CD4-positive, alpha-beta T cell (primary cell): Measurements from ENCODE around the gene NGDN. TPM values are rescaled to one million over a fixed set of nuclear protein-coding genes. Genes with fewer than 3 reads are reported as not detected.

ENCODE experiments used
- ATAC-seq: fragments of 200-7000 bp; cut with Tn5 transposase; one replicate; pipeline ENCODE4 v1.10.0; 2022; ENCODE audit warnings: mild to moderate bottlenecking; ENCODE audit not compliant: poor library complexity
- CTCF ChIA-PET: fragments of 350-600 bp; sonication (Branson Sonifier 250); formaldehyde crosslinking; loops from one replicate; lab custom pipeline; 2021; ENCODE audit warnings: antibody characterized with exemption, inconsistent platforms; lab: Charles Lee
- POLR2A ChIA-PET: fragments of 350-600 bp; sonication (Branson Sonifier 250); formaldehyde crosslinking; loops from one replicate; lab custom pipeline; 2021; ENCODE audit warnings: antibody characterized with exemption, inconsistent platforms; lab: Charles Lee
- DNase-seq, 14 experiments: peaks; one replicate each; pipeline ENCODE4 v3.0.0-alpha.2; 2013 to 2020; ENCODE audit warnings: mixed read lengths in 2 of 14
- H3K27ac ChIP-seq, 2 donors: one replicate each; pipeline versions ENCODE4 v1.5.1 to v1.7.0; 2013; ENCODE audit warnings: low read length in 2 of 2, low read depth in 1 of 2, mild to moderate bottlenecking in 1 of 2
- H3K27me3 ChIP-seq, 2 experiments: 1 replicate in 1 of 2; 2 replicates in 1 of 2; pipeline versions ENCODE4 v1.6.1 to v1.7.0; 2013; ENCODE audit warnings: low read length in 2 of 2, control low read depth in 1 of 2, mild to moderate bottlenecking in 1 of 2, moderate library complexity in 1 of 2; ENCODE audit not compliant: insufficient read depth in 2 of 2, control insufficient read depth in 1 of 2
- H3K36me3 ChIP-seq: one replicate; pipeline ENCODE4 v1.6.1; 2013; ENCODE audit warnings: low read length, control low read depth; ENCODE audit not compliant: insufficient read depth
- H3K4me1 ChIP-seq: one replicate; pipeline ENCODE4 v1.6.1; 2013; ENCODE audit warnings: low read length, control low read depth; ENCODE audit not compliant: insufficient read depth
- H3K4me3 ChIP-seq: one replicate; pipeline ENCODE4 v1.5.1; 2013; ENCODE audit warnings: mild to moderate bottlenecking, low read length, moderate library complexity
- H3K9me3 ChIP-seq, 2 experiments: 1 replicate in 1 of 2; 2 replicates in 1 of 2; pipeline versions ENCODE4 v1.6.1 to v1.7.0; 2013; ENCODE audit warnings: low read length in 2 of 2, mild to moderate bottlenecking in 2 of 2, control low read depth in 1 of 2, moderate library complexity in 1 of 2; ENCODE audit not compliant: control insufficient read depth in 1 of 2, insufficient read depth in 1 of 2
- H3K27ac Mint-ChIP-seq: one replicate; pipeline ENCODE4 v1.8.0; 2020; ENCODE audit warnings: mixed read lengths
- H3K27me3 Mint-ChIP-seq: one replicate; pipeline ENCODE4 v1.8.0; 2021; ENCODE audit warnings: mixed read lengths
- H3K36me3 Mint-ChIP-seq: one replicate; pipeline ENCODE4 v1.8.0; 2021; ENCODE audit warnings: low read depth, mixed read lengths
- H3K4me1 Mint-ChIP-seq: one replicate; pipeline ENCODE4 v1.8.0; 2021; ENCODE audit warnings: low read depth, mixed read lengths
- H3K4me3 Mint-ChIP-seq: one replicate; pipeline ENCODE4 v1.8.0; 2020; ENCODE audit warnings: mild to moderate bottlenecking, mixed read lengths
- H3K9me3 Mint-ChIP-seq: one replicate; pipeline ENCODE4 v1.8.0; 2020; ENCODE audit warnings: mixed read lengths
- CTCF ChIP-seq: fragments of 200-600 bp; IDR thresholded peaks from one replicate; pipeline ENCODE4 v1.8.0; 2022; ENCODE audit warnings: antibody characterized with exemption, mild to moderate bottlenecking
- intact Hi-C, 2 experiments: fragments of 100-400 bp; cut with DNase I in 1 of 2; cut with micrococcal nuclease in 1 of 2; formaldehyde crosslinking; loops; one replicate each; pipeline versions ENCODE4 v1.15.1 to v1.9.0; 2023 to 2025; cut with DNase I, micrococcal nuclease
- total RNA-seq, 174 experiments: library from RNA in 2 of 174; stranded (reverse) in 2 of 174; gene quantifications; one replicate each; pipeline ENCODE4 v1.2.3 and lab custom pipeline; 2021 to 2026

The NGDN gene
- total RNA-seq, 2 experiments from 2014 or later, result 146 to 149 TPM

- intact Hi-C loops, result no loop called here
- H3K4me3 ChIP-seq, result no peak overlapping the region
- Mint-ChIP-seq H3K4me3 (no peak overlapping the region), H3K36me3 (peaks cover 60% of the 10 kb centered on the region), H3K9me3 (no peaks in the 10 kb centered on the region), H3K4me1 (no peaks in the 10 kb centered on the region), H3K27ac (no peak overlapping the region), H3K27me3 (no peaks in the 10 kb centered on the region)
- no peaks in the 10 kb centered on the region for H3K9me3 ChIP-seq
- no peak overlapping the region for H3K27ac ChIP-seq
- TF ChIP-seq CTCF, result no peak
- no peak for ATAC-seq
- no peak for DNase-seq
- no peaks in the 10 kb centered on the region for H3K27me3 ChIP-seq
- no peaks in the 10 kb centered on the region for H3K4me1 ChIP-seq
- H3K36me3 ChIP-seq, result peaks cover 55% of the 10 kb centered on the region
- POLR2A ChIA-PET, result no interaction called here
- CTCF ChIA-PET, result interaction anchor here (3.9 kb wide), 1 partner anchor 74 kb away, joined by 13 read pairs; no protein-coding TSS in a partner anchor
Observed at GRCh38 chr14:23485326-23485725, 15.8 kb downstream of the NGDN start.

GRCh38 chr14:23486036-23486435 is 16.5 kb downstream of the NGDN start:
- ChIA-PET POLR2A (no interaction called here), CTCF (interaction anchor here (3.9 kb wide), 1 partner anchor 73 kb away, joined by 13 read pairs; no protein-coding TSS in a partner anchor)
- Mint-ChIP-seq H3K4me3 (no peak overlapping the region), H3K36me3 (peaks cover 55% of the 10 kb centered on the region), H3K9me3 (no peaks in the 10 kb centered on the region), H3K4me1 (no peaks in the 10 kb centered on the region), H3K27ac (no peak overlapping the region), H3K27me3 (no peaks in the 10 kb centered on the region)
- H3K9me3 ChIP-seq, result no peaks in the 10 kb centered on the region
- H3K4me1 ChIP-seq, result no peaks in the 10 kb centered on the region
- no peak overlapping the region for H3K27ac ChIP-seq
- peaks cover 48% of the 10 kb centered on the region for H3K36me3 ChIP-seq
- DNase-seq (no peak), ATAC-seq (no peak)
- TF ChIP-seq CTCF, result no peak
- intact Hi-C loops, result no loop called here
- no peaks in the 10 kb centered on the region for H3K27me3 ChIP-seq
- no peak overlapping the region for H3K4me3 ChIP-seq

GRCh38 chr14:23487216-23487615 is 17.7 kb downstream of the NGDN start:
- H3K27ac Mint-ChIP-seq, result no peak overlapping the region
- Histone ChIP-seq H3K36me3 (peaks cover 43% of the 10 kb centered on the region), H3K4me1 (no peaks in the 10 kb centered on the region), H3K27me3 (no peaks in the 10 kb centered on the region), H3K9me3 (no peaks in the 10 kb centered on the region), H3K27ac (no peak overlapping the region), H3K4me3 (no peak overlapping the region)
- ChIA-PET CTCF (no interaction called here), POLR2A (no interaction called here)
- no peak overlapping the region for H3K4me3 Mint-ChIP-seq
- H3K9me3 Mint-ChIP-seq, result no peaks in the 10 kb centered on the region
- no peak for DNase-seq
- intact Hi-C loops, result no loop called here
- H3K27me3 Mint-ChIP-seq, result no peaks in the 10 kb centered on the region
- peaks cover 47% of the 10 kb centered on the region for H3K36me3 Mint-ChIP-seq
- TF ChIP-seq CTCF, result no peak
- no peaks in the 10 kb centered on the region for H3K4me1 Mint-ChIP-seq
- ATAC-seq, result no peak
